ENCODE measurements around the gene GOLT1A.
A peak's percentile ranks its signal among the peaks of the same experiment; 100 is the strongest.
"Not testable (repeated sequence)": the region's sequence is repeated elsewhere in the genome, so short reads cannot be mapped to it uniquely, and the experiment has no call there.

Gene GOLT1A

GRCh38 chr1:204248954-204249353 lies 35.2 kb upstream of the GOLT1A start:
- no peak for DNase-seq (ENCODE audit: low read depth)

- DNase-seq (ENCODE audit: low read depth) = no peak
Observed at GRCh38 chr1:204246876-204247275, 33.1 kb upstream of the GOLT1A start.

GRCh38 chr1:204242920-204243319 lies 29.1 kb upstream of the GOLT1A start:
- no peak for DNase-seq (ENCODE audit: low read depth)

- DNase-seq (ENCODE audit: low read depth) = no peak
Observed at GRCh38 chr1:204241914-204242313, 28.1 kb upstream of the GOLT1A start.

- DNase-seq (ENCODE audit: low read depth) = no peak
Observed at GRCh38 chr1:204241050-204241449, 27.3 kb upstream of the GOLT1A start.

GRCh38 chr1:204240233-204240632 lies 26.4 kb upstream of the GOLT1A start:
- DNase-seq (ENCODE audit: low read depth) = no peak

- DNase-seq (ENCODE audit: low read depth) = not testable (repeated sequence)
Observed at GRCh38 chr1:204239401-204239800, 25.6 kb upstream of the GOLT1A start.

GRCh38 chr1:204238520-204238919 lies 24.7 kb upstream of the GOLT1A start:
- DNase-seq (ENCODE audit: low read depth) = not testable (repeated sequence)

GRCh38 chr1:204237515-204237914 lies 23.7 kb upstream of the GOLT1A start:
- not testable (repeated sequence) for DNase-seq (ENCODE audit: low read depth)

- peak; percentile 9 for DNase-seq (ENCODE audit: low read depth)
Observed at GRCh38 chr1:204232526-204232925, 18.7 kb upstream of the GOLT1A start.

GRCh38 chr1:204230211-204230610 lies 16.4 kb upstream of the GOLT1A start:
- no peak for DNase-seq (ENCODE audit: low read depth)

- DNase-seq (ENCODE audit: low read depth) = no peak
Observed at GRCh38 chr1:204228896-204229295, 15.1 kb upstream of the GOLT1A start.

- DNase-seq (ENCODE audit: low read depth) = no peak
Observed at GRCh38 chr1:204227996-204228785, 14.4 kb upstream of the GOLT1A start.

GRCh38 chr1:204227351-204227750 lies 13.6 kb upstream of the GOLT1A start:
- no peak for DNase-seq (ENCODE audit: low read depth)

- peak; percentile 17 for DNase-seq (ENCODE audit: low read depth)
Observed at GRCh38 chr1:204225841-204226735, 12.3 kb upstream of the GOLT1A start.

- no peak for DNase-seq (ENCODE audit: low read depth)
Observed at GRCh38 chr1:204224655-204225054, 10.9 kb upstream of the GOLT1A start.

GRCh38 chr1:204223129-204223860 lies 9.5 kb upstream of the GOLT1A start:
- DNase-seq (ENCODE audit: low read depth) = no peak

GRCh38 chr1:204222764-204223055 lies 8.9 kb upstream of the GOLT1A start:
- no peak for DNase-seq (ENCODE audit: low read depth)

GRCh38 chr1:204222006-204222763 lies 8.4 kb upstream of the GOLT1A start:
- no peak for DNase-seq (ENCODE audit: low read depth)

GRCh38 chr1:204221271-204221670 lies 7.5 kb upstream of the GOLT1A start:
- no peak for DNase-seq (ENCODE audit: low read depth)

GRCh38 chr1:204219971-204220616 lies 6.3 kb upstream of the GOLT1A start:
- DNase-seq (ENCODE audit: low read depth) = peak; percentile 11

Measured in fibroblast of gingiva (primary cell).